Motor neuron (in vitro differentiated cells): ENCODE measurements around the gene PCGF2. TPM values are rescaled to one million over a fixed set of nuclear protein-coding genes. Genes with fewer than 3 reads are reported as not detected.

Experiments
- ATAC-seq, 8 experiments: fragments of 200-7000 bp; cut with Tn5 transposase; replicated peaks in 6 of 8; 2 replicates each; pipeline ENCODE4 v1.8.0; 2021; ENCODE audit warnings: mild to moderate bottlenecking in 8 of 8, moderate library complexity in 8 of 8
- H3K27ac ChIP-seq, 2 donors: fragments of 250-450 bp; sonication (Bioruptor Pico); 2 replicates each; pipeline ENCODE4 v1.9.0; 2021; ENCODE audit warnings: antibody characterized with exemption in 2 of 2, mild to moderate bottlenecking in 2 of 2, moderate library complexity in 1 of 2
- H3K4me1 ChIP-seq, 2 donors: fragments of 250-450 bp; sonication (Bioruptor Pico); replicated peaks in 1 of 2; 2 replicates each; pipeline ENCODE4 v1.6.1; 2021; ENCODE audit warnings: antibody characterized with exemption in 2 of 2, mild to moderate bottlenecking in 2 of 2, moderate library complexity in 1 of 2
- H3K4me3 ChIP-seq, 5 donors: fragments of 250-450 bp; sonication (Bioruptor Pico); 2 replicates each; pipeline ENCODE4 v1.9.0; 2021; ENCODE audit warnings: antibody characterized with exemption in 5 of 5, mild to moderate bottlenecking in 5 of 5, moderate library complexity in 4 of 5
- WGBS, 10 experiments: fragments of 450-650 bp; shearing (Covaris generic); methylation state at CpG; one replicate each; pipeline ENCODE4 v1.0.0; 2022; 5-methylcytosine and 5-hydroxymethylcytosine counted together
- in situ Hi-C, 9 experiments: fragments of 400-800 bp; cut with MboI; loops; one replicate each; pipeline ENCODE4 v1.15.0; 2021; ENCODE audit warnings: low sequenced_read_pairs in 9 of 9, low pct_unique_long_range_greater_than_20kb in 2 of 9; ENCODE audit not compliant: unreplicated experiment in 9 of 9
- total RNA-seq, 8 experiments: library from RNA; unstranded; fragments of 300-600 nt; gene quantifications; 2 replicates each; pipeline versions ENCODE4 v1.2.3 to v1.2.4, GENCODE V29; 2022

PCGF2 gene
- total RNA-seq, 8 experiments from 2014 or later = 5.2 to 23.3 (median 16.8) TPM

DNA sequence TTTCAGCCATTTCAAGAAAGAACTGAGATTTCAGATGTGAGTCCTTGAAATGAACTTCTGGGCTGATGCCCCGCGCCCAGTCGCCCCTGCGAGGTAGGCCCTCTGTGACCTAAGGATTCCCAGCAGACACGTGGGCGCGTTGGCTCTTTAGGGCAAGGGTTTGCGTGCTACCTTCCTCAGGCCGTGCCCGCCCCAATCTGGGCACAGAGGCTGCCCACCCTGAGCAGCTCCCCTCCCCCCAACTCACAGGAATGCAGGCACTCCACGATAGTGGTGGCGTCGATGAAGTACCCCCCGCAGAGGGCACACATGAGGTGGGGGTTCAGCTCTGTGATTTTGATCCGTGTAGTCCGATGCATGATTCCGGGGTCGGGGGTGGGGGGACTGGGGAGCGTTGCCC, 8.1 kb downstream of the PCGF2 start:
- WGBS, 10 experiments = 40 to 86% methylated on average over 1 to 6 of the region's 19 CpGs; no CpG with 5 or more reads in 8 of the 10 experiments
- no peak overlapping the region for H3K27ac ChIP-seq
- in situ Hi-C loops = no loop called here
- peaks cover 20 to 38% of the 10 kb centered on the region in 2 donors for H3K4me1 ChIP-seq
- no peak overlapping the region for H3K4me3 ChIP-seq
- no peak for ATAC-seq

DNA sequence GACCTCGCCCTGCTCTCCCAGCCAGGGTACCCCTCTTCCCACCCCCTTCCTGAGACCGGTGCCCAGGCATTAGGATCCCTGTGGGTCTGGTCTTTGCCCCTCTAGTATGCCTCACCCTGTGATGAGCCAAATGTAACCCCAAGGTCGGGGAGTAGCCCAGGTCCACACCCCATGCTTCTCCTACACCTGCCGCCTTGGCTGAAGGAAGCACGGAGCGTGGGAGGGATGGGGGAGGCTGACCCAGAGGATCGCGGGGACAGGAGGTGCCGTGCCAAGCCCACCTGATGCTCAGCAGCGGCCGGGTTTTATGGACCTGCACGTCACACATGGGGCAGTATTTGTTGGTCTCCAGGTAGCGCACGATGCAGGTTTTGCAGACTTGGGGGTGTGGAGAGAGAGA, 8.8 kb downstream of the PCGF2 start:
- no peak for ATAC-seq
- Histone ChIP-seq H3K4me3 (no peak overlapping the region), H3K4me1 (peaks cover 20 to 40% of the 10 kb centered on the region in 2 donors), H3K27ac (no peak overlapping the region)
- 90 to 100% methylated on average over 1 to 6 of the region's 14 CpGs; no CpG with 5 or more reads in 8 of the 10 experiments for WGBS, 10 experiments
- in situ Hi-C loops = no loop called here

DNA sequence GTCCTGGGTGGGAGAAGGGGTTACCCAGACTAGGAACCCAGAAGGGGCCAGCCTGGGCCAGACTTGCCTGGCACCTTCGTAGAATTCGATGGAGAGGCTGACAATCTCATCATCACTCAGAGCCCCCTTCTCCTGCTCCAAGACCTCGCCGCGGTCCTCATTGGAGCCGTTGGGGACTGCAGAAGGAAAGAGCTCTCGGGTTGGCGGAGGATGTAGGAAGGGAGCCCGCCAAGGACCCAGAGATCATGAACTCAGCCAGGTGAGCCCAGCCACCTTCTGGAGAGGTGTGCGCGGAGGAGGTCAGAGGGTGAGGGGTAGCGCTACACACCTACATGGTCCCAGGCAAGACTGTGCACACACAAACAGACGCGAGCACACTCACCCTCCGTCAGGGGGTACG, 9.4 kb downstream of the PCGF2 start:
- no peak overlapping the region for H3K27ac ChIP-seq
- 94 to 97% methylated on average over 3 to 5 of the region's 16 CpGs; no CpG with 5 or more reads in 8 of the 10 experiments for WGBS, 10 experiments
- H3K4me1 ChIP-seq = peaks cover 18 to 34% of the 10 kb centered on the region in 2 donors
- in situ Hi-C loops = no loop called here
- no peak for ATAC-seq
- no peak overlapping the region for H3K4me3 ChIP-seq

DNA sequence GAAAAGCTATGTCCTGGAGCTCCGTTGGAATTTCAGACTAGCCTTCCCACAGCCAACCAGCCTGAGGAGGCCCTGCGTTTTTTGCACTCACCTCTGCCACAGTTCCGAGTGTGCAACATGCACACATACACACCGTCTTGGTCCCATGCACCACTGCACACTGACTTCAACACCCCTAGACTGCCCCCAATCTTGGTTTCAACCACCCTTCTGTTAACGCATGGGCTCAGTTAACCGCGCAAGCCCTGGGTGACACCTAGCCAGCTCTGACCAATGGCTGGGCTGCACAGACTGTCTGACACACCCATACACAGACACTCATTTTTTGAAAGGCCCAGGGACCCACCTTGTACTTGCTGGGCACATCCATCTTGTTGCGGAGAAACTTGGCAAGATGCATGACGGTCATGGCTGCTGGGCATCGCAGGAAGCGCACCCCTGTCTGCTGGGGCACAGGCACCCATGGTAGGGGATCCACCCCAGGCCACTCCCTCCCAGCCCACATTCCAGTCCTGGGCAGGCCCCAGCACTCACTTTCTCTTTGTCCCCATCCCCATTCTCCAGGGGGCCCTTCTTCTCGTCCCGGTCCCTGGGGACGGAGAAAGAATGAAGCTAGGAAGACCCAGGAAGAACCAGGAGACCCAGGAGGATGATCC, 10.0 kb downstream of the PCGF2 start:
- no peak overlapping the region for H3K27ac ChIP-seq
- in situ Hi-C loops = no loop called here
- WGBS, 10 experiments = 60 to 100% (median 93%) methylated on average over 1 to 4 of the region's 14 CpGs; no CpG with 5 or more reads in 3 of the 10 experiments
- peaks cover 14 to 29% of the 10 kb centered on the region in 2 donors for H3K4me1 ChIP-seq
- ATAC-seq = no peak
- no peak overlapping the region for H3K4me3 ChIP-seq

- WGBS, 10 experiments = 10 to 100% (median 67%) methylated on average over 1 to 2 of the region's 23 CpGs; no CpG with 5 or more reads in 7 of the 10 experiments
- peak in 6 of 8 experiments; percentile 13 to 38 (median 16) for ATAC-seq
- no peak overlapping the region for H3K27ac ChIP-seq
- H3K4me3 ChIP-seq = no peak overlapping the region
- peaks cover 0 to 4% of the 10 kb centered on the region in 2 donors for H3K4me1 ChIP-seq
- in situ Hi-C loops = no loop called here
These were observed 12.8 kb downstream of the PCGF2 start for GRCh38 chr17:38735161-38735997.

- ATAC-seq = no peak
- WGBS, 10 experiments = 67 to 100% (median 83%) methylated on average over 1 to 4 of the region's 15 CpGs; no CpG with 5 or more reads in 6 of the 10 experiments
- in situ Hi-C loops = no loop called here
- no peak overlapping the region for H3K27ac ChIP-seq
- H3K4me3 ChIP-seq = no peak overlapping the region
- peaks cover 3 to 9% of the 10 kb centered on the region in 2 donors for H3K4me1 ChIP-seq
These were observed 13.9 kb downstream of the PCGF2 start for GRCh38 chr17:38733982-38734973.

DNA sequence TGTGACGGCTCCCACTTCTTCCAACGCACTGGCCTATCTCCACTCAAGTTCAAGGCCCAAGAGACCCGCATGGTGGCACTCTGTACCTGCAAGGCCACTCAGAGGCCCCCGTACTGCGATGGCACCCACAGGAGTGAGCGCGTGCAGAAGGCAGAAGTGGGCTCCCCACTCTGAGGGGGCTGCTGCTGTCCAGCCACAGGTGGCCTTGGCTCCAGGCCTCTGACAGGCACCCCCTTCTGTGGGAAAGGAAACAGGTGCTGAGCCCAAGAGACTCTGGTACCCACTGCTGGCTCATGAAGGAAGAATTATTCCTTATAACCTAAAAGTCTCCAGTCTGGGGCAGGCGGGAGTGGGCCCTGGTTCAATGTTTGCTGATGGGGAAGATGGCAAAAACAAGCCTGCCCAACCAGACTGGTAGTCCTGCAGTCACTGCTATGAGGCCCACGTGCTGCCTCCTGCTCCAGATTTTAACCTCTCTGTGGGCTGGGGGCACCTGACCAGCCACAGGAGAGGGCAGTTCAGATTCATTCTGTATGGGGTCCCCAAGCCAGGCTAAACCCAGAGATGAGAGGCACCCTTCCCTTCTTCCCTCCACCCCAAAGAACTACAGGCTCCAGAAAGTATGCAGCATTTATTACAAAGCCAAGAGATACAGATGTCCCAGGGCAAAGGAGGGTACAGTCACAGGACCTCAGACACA, 14.7 kb downstream of the PCGF2 start:
- Histone ChIP-seq H3K27ac (no peak overlapping the region), H3K4me3 (no peak overlapping the region), H3K4me1 (peaks cover 4 to 13% of the 10 kb centered on the region in 2 donors)
- in situ Hi-C loops = no loop called here
- 40 to 100% (median 67%) methylated on average over 1 to 4 of the region's 9 CpGs; no CpG with 5 or more reads in 3 of the 10 experiments for WGBS, 10 experiments
- no peak for ATAC-seq

GRCh38 chr17:38732376-38733281, 15.5 kb downstream of the PCGF2 start:
- in situ Hi-C loops = no loop called here
- 80 to 100% (median 100%) methylated on average over 1 to 3 of the region's 7 CpGs; no CpG with 5 or more reads in 3 of the 10 experiments for WGBS, 10 experiments

DNA sequence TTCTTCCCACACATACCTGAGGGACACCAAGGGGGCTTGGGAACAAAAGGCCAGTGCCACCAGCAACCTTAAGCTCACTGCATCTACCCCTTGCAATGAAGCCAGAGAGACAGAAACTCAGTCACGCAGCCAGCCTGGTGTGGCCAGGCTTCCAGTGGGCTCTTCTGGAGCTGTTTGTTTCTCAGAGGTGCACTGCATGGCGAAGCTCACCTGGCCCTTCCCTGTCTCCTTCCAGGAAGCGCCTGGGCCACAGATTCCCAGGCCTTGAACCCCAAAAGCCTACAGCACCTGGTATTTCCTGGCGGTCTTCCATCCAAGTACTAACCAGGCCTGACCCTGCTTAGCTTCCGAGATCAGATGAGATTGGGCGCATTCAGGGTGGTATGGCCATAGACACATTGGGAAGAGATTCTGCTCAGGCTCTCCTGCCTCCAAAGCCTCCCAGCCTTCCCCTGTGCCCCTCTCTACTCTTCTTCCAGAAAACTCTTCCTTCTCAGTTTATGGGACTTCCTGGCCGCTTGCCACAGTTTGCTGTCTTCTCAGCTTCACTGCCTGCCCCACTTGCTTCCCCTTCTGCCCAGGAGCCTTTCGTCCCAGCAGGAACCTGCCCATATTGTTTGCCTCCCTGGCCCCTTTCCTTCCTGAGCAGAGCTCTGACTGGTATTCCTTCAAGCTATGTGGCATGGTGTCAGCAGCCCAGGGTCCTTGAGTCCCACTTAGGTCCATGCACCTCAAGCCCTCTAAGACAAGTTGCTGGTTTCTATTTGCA, 16.4 kb downstream of the PCGF2 start:
- ATAC-seq = no peak
- H3K4me3 ChIP-seq = no peak overlapping the region
- WGBS, 10 experiments = 83 to 100% (median 93%) methylated on average over 1 to 8 of the region's 8 CpGs; no CpG with 5 or more reads in 4 of the 10 experiments
- no peak overlapping the region for H3K27ac ChIP-seq
- in situ Hi-C loops = no loop called here
- peaks cover 4 to 13% of the 10 kb centered on the region in 2 donors for H3K4me1 ChIP-seq

More at GRCh38 chr17:38732376-38733281, 15.5 kb downstream of the PCGF2 start:
- Histone ChIP-seq H3K4me1 (peaks cover 4 to 13% of the 10 kb centered on the region in 2 donors), H3K4me3 (no peak overlapping the region), H3K27ac (no peak overlapping the region)
- no peak for ATAC-seq

GRCh38 chr17:38730526-38731379, 17.4 kb downstream of the PCGF2 start:
- ATAC-seq = peak in 7 of 8 experiments; percentile 4 to 38 (median 13)
- WGBS, 10 experiments = 11 to 34% (median 20%) methylated on average over 1 to 10 of the region's 27 CpGs; no CpG with 5 or more reads in 5 of the 10 experiments
- in situ Hi-C loops = no loop called here
- Histone ChIP-seq H3K4me3 (peak overlapping the region; percentile 32 to 58 (median 37)), H3K4me1 (peaks cover 4 to 13% of the 10 kb centered on the region in 2 donors), H3K27ac (peak overlapping the region; percentile 13 to 69)
